Measurements from ENCODE around the gene TMEM123.
"Not testable (repeated sequence)": the region's sequence is repeated elsewhere in the genome, so short reads cannot be mapped to it uniquely, and the experiment has no call there.

TMEM123 gene

DNA sequence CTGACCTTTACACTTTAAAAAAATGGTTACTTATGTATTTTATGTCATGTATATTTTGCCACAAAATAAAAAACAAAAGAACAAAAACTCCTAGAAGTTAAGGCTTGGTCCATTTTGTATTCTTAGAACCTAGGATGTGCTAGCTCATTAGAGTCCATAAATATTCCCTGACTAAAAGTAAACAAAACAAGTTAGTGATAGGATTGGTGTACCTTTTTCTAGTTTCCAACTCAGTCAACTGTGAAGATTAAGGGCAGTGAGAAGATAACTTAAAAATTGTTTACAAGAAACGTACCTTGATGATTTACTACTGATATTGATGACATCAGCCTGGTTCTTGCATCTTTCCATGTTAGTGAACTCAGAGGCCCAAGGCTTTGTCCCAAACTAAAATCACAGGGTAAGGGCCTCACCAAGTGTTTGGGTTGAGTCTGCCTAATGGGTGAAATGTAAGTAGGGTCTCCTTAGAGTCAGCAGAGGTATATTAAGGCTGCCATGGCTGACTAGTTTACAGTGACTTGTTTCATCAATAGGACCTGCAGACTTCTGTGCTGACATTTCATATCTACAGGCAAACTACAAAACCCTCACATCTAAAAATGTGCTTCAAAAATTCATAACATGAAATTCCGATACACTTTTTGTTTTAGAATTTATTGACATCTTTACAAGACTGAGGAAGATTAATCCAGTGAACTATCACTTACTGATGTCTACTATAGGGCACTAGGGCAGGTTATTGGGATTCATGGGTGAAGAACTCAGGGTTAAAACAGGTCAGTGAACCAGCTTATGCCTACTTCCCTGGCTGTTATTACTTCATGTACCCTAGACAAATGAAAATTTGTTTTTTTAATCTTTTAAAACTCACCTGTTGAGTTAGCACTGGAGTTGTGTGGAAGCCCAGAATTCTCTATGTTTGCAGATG, 4.4 kb downstream of the TMEM123 start:
- DNase-seq = no peak

DNA sequence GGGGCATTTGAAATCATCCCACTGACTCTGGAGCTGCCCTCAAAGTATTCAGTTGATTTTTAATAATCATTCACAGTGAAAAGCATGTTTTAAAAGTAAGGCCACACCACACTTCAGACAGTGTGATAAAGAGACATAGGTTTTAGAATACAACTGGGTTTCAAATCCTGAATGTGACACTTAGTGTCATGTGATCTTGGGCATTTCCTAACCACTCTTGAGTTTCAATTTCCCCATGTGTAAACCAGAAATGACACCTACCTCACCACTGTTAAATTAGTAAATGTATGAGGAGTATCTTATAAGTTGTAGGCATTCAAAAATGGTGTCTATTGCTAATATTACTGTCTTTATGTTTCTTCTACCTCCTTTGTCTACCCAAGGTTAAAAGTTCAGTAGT, 5.4 kb downstream of the TMEM123 start:
- no peak for DNase-seq

DNA sequence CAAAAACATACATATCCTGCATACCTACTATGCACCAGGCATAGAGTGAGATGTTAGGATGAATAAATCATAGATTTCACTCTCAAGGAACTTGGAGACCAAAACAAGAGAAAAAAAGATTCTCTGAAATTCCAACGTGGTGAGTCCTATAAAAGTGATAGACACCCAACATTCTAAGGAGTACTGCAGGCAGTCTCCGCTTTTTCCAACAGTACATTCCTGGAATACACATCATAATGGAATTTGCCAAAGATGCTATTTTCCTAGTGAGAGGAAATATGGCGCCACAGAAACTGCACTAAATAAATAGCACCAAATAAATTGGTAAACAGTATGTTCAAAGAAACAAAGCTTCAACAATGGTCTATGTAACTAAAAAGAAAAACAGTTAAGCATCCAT, 6.0 kb downstream of the TMEM123 start:
- DNase-seq = no peak

DNA sequence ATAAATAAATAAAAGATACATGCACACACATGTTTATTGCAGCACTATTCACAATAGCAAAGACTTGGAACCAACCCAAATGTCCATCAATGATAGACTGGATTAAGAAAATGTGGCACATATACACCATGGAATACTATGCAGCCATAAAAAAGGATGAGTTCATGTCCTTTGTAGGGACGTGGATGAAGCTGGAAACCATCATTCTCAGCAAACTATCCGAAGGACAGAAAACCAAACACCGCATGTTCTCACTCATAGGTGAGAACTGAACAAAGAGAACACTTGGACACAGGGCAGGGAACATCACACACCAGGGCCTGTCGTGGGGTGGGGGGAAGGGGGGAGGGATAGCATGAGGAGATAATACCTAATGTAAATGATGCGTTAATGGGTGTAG, 7.9 kb downstream of the TMEM123 start:
- not testable (repeated sequence) for DNase-seq

DNA sequence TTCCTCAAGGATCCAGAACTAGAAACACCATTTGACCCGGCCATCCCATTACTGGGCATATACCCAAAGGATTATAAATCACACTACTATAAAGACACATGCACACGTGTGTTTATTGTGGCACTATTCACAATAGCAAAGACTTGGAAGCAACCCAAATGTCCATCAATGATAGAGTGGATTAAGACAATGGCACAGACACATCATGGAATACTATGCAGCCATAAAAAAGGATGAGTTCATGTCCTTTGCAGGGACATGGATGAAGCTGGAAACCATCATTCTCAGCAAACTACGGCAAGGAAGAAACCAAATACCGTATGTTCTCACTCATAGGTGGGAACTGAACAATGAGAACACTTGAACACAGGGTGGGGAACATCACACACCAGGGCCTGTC, 8.4 kb downstream of the TMEM123 start:
- not testable (repeated sequence) for DNase-seq

DNA sequence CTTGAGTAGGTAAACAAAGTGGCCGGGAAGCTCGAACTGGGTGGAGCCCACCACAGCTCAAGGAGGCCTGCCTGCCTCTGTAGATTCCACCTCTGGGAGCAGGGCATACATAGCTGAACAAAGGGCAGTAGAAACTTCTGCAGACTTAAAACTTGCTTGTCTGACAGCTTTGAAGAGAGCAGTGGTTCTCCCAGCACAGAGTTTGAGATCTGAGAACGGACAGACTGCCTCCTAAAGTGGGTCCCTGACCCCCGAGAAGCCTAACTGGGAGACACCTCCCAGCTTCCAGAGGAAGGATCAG, 13.6 kb downstream of the TMEM123 start:
- not testable (repeated sequence) for DNase-seq

DNA sequence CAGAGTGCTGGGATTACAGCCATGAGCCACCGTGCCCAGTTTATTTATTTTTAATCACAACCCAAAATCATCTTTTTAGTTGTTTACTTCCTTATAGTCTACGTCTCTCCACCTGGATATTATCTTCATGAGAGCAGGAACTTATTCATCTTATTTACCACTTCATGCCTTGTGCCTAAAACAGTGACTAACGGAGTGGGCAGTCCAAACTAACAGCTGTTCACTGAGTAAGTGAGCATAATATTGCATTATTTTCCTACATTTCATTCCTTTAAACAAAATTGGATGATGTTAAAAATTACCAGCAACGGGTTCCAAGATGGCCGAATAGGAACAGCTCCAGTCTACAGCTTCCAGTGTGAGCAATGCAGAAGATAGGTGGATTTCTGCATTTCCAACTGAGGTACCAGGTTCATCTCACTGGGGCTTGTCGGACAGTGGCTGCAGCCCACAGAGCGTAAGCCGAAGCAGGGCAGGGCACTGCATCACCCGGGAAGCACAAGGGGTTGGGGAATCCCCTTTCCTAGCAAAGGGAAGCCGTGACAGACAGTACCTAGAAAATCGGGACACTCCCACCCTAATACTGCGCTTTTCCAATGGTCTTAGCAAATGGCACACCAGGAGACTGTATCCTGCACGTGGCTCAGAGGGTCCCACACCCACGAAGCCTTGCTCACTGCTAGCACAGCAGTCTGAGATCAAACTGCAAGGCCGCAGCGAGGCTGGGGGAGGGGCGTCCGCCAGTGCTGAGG, 14.1 kb downstream of the TMEM123 start:
- DNase-seq = no peak

DNA sequence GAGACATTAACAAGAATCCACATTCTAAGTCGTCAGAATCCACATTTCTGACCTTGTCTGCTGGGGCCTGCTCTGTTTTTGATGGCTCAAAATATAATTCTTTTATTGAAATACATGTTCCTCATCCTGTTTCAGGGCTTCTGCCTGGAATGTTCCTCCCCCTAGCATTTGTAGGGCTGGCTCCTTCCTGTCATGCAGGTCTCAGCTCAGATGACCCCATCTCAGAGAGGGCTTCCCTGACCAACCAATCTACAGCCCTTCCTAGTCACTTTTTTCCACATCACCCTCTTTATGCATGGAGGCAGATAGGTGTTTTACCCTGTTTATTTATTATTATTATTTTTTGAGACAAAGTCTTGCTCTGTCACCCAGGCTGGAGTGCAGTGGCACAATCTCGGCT, 14.8 kb downstream of the TMEM123 start:
- DNase-seq = no peak

DNA sequence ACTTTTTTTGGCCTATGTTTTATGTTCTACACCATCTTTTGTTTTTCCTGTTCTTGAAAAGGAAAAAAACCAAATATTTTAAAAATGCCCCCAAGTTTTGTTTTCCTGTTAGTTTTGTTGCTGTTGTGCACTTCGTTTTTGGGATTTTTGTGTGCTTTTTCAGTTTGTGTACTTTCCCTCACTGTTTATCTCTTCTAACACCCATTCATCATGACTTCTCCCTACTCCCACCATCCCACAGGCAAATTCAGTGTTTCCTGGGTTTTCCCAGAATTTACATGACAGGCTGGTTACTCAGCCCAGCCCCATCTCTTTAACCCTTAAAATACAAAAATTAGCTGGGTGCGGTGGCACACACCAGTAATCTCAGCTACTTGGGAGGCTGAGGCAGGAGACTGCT, 15.6 kb downstream of the TMEM123 start:
- no peak for DNase-seq

DNA sequence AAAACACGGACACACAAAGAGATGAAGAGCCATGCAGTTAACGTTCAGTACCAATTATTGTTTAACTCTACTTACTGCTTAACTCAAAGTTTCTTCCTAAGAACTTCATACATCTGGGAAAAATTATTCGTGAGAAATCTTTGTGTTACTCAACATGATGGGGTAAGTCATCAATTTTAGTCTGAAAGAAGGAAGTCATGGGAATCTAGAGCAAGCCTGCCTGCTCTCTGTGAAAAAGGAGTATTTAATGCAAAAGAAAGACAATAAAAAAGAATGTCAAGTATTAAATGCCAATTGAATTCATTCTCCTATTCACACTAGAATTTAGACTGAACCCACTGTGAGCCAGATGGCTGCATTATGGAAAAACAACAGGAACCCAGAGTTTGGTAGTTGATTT, 16.0 kb downstream of the TMEM123 start:
- no peak for DNase-seq

DNA sequence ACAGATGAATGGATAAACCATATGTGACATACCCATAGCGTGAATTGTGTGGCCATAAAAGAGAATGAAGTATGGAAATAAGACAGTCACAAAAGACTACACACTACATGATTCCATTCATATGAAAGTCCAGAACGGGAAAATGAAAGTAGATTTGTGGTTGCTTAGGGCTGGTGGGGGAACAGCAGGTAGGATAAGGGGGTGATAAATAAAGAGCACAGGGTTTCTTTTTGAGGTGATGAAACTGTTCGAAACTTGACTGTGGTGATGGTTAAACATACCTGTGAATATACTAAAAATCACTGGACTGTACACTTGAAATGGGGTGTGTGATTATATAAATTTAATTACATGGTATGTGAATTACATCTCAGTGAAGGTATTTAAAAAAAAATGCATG, 16.9 kb downstream of the TMEM123 start:
- DNase-seq = no peak

DNA sequence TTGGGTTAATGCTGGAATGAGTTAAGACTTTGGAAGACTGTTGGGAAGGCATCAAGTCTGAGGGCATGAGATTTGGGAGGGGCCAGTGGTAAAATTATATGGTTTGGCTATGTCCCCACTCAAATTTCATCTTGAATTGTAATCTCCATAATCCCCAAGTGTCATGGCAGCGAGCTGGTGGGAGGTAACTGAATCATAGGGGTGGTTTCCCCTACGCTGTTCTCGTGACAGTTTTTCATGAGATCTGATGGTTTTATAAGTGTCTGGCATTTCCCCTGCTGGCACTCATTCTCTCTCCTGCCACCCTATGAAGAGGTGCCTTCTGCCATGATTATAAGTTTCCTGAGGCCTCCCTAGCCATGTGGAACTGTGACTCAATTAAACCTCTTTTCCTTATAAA, 19.0 kb downstream of the TMEM123 start:
- DNase-seq = not testable (repeated sequence)

DNA sequence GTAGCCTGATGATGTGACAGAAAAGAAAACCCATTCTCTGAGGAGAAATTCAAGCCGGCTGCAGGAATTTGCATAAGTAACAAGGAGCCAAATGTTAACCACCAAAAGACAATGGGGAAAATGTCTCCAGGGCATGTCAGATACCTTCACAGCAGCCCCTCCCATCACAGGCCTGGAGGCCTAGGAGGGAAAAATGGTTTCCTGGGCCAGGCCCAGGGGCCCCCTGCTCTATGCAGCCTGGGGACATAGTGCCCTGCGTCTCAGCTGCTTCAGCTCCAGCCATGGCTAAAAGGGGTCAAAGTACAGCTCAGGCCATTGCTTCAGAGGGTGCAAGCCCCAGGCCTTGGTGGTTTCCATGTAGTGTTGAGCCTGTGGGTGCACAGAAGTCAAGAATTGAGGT, 20.0 kb downstream of the TMEM123 start:
- not testable (repeated sequence) for DNase-seq

DNA sequence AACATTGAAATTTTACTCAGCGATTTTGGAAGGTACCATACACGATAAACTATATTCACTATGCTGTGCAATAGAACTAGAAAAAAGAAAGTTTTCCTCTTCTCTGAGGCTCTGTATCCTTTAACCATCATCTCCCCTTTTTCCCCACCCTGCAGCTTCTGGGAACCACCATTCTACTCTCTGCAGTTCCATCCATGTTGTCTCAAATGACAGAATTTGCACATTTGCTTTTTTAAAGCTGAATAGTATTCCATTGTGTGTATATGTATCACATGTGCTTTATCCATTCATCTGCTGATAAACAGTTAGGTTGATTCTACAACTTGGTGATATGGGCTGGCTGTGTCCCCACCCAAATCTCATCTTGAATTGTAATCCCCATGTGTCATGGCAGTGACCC, 21.2 kb downstream of the TMEM123 start:
- no peak for DNase-seq

DNA sequence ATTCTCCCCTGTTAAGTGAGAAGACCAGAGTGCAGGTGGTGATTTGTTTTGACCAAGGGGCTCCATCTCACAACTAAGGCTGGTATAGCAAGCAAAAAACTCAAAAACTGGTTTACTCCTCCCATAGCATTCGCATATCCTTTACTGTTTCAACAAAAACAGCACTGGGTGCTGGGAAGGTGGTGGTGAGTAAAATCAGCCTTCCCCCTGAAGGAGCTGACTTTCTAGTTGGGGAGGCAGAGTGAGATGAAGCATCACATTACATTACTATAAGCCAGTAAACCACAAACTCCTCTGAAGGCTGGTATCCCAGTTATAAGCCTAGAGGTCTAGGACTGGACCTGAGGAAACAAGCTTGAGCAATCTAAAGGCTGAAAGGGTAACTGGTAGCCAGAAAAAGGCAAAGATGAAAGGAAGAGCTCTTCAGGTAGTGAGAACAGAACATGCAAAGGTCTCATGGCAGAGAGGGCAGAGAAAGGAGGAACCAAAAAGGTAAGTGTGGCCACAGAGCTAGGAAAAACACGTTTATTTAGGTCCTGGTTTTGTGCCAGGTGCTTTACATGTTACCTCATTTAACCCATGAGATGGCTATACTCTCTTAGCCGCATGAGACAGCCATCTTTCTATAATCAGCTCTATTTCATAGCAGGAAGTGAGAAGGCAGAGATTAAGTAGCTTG, 22.3 kb downstream of the TMEM123 start:
- DNase-seq = no peak

DNA sequence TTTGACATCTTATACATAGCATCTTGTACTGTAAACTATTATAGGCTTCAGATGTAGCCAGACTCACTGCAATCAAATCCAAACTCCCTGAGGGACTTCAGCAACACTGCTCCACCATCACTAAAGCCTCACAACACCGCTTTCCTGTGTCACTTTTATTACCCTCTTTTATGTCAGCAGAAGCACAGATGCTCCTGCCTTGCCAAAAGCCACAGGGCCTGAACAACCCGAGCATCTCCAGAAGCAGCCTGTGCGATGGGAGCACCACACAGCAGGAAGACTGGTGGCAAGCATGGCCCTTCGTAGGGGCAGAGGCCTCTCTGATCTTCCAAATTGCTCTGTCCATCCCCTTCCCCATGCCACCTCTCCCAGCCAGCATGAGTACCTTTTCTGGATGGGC, 22.9 kb downstream of the TMEM123 start:
- no peak for DNase-seq

DNA sequence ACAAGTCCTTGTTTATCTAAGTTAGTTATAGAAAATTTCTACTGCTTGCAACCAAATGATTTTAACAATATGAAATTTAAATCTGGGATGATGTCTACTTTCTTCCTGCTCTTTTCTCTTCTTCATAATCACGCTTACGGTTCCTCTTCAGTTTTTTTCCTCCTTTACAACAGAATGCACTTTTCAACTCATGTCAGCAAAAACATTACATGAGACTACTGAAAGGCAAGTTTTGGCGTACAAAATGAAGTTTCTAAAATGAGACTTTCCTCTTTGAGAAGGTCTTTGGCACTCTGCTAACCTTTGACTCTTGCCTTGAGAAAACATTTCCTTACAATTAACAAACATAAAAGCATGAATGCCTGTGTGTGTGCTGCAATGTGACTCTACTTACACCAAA, 23.3 kb downstream of the TMEM123 start:
- no peak for DNase-seq

DNA sequence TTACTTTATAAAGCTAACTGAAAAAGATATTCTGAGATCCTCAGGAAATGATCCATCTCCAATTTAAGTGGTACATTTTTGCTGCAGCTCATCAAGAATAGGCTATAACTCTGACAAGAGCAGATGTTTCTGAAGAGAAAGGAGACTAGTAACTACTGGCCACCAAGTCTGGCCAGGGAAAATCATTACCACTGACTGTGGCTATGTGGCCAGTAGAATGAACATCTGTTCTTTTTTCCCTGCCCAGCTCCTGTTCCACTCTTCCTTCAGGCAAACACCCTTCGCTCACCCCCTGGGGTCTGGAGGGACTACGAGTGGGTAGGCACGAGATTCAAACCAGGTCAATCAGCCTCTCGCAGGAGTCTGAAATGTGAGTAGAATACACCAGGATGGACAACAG, 23.9 kb downstream of the TMEM123 start:
- DNase-seq = no peak

DNA sequence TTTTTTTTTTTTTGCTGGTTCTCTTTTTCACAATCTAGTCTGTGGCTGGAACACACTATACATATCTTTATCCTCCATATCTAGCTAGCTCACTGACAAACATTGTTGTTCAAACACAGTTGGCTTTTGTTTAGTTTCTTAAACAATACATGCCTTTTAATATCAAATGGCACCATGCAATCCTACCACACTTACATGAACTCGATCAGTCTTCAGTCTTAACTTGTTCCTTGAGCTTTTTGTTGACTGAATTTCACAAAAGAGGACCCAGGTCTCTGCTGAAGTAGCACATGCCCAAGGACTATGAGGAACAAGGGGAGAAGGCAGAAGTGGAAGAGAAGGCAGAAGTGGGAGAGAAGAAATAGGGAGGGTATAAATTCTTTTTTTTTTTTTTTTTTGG, 25.5 kb downstream of the TMEM123 start:
- no peak for DNase-seq

DNA sequence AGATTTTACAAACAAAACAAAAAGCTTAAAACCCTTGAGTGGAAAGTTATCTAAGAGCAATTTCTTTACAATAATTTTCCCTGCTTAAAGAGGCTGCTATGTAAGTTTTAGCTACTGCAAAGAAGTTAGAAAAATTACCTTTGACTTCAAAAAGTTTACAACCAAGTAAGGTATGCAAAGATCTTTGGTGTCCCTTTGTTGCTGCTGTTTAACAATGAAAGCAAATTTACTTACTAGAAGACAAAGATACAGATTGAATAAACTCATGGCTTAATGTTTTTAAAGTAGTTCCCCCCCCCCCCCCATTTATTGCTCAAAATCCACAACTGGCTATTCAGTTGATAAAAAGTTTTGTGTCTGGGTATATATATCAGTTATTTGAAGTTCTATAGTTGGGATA, 26.0 kb downstream of the TMEM123 start:
- DNase-seq = no peak

DNA sequence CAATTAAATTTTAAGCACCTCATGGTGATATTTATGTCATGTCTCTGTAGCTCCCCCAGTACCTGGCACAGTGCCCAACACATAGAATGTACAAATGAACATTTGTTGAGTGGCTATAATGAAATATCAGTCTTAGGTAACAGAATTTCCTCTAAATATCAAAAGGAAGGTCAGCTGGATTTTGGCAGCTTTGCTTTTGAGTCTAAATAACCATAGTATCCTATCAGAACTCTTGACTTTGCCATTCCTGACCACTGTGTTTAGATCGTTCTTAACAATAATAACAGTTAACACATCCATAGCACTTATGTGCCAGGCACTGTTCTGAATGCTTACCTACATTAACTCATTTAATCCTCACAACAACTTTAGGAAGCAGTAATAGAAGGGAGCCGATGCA, 26.6 kb downstream of the TMEM123 start:
- no peak for DNase-seq

DNA sequence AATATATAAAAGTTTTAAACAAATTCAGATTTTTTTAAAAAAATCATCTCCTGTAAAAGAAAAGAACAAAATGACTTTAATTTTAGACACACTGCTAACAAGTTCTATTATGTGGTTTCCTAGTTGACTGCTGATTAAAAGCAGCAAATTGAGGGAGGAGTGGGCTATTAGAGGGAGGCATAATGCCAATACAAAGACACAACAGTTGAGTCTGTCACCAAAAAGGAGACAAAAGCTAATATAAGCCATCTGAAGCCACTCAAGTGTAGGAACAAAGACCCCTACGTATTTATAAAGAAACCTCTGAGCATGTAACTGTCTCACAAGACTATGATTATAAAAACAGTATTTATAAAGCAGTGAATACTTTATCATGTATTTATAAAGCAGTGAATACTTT, 28.6 kb downstream of the TMEM123 start:
- no peak for DNase-seq

DNA sequence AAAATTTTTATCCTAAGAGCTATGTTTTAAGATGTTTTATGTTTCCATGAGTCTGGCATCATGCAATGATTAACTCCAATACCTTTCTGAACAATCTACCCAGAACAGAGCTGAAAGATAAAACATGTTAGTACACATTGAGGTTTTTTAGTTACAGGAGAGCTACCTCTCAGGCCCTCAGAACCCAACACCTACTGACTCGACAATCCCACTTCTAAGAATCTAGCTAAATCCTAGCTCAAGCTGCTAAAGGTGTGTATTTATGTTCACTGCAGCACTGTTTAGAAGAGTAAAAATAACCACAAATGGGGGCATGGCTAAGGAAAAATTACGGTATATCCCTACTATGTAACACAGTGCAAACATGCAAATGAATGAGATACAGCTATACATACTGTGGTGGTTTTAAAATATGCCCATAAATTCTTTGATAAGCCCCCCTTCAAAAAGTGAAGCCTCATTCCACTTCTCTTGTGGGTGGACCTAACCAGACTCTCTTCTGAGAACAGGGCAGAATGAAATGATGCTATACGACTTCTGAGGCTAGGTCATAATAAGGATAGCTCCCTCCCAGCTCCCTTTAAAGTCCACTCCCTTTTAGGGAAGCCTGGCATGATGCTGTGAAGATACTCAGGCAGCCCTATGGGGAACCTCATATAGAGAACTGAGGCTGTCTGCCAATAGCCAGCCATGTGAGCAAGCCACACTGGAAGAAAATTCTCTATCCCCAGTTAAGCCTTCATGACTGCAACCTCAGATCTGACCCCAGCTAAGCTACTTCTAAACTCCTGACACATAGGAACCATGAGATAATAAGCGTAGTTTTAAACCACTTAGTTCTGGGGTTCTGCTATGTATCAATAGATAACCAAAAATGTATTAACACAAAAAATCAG, 29.5 kb downstream of the TMEM123 start:
- no peak for DNase-seq
